ENCODE results near the gene ANTXR2. TPM values are rescaled to one million over a fixed set of nuclear protein-coding genes. Genes with fewer than 3 reads are reported as not detected.
A peak's percentile ranks its signal among the peaks of the same experiment; 100 is the strongest.

ANTXR2 gene
- polyA plus RNA-seq, 1 of the 3 experiments (the other 2 are of a cell fraction): 48.8 TPM

- H3K4me3 ChIP-seq (ENCODE audit: low read depth in 2 of 2, low read length in 1 of 2): no peak overlapping the region
- no peaks in the 10 kb centered on the region for H3K9me2 ChIP-seq
- H3K4me2 ChIP-seq: no peak overlapping the region
- no peak overlapping the region for H3K9ac ChIP-seq
- peaks cover 32% of the 10 kb centered on the region for H3F3A ChIP-seq (replicated peaks; ENCODE audit: insufficient read depth)
- H2AFZ ChIP-seq (ENCODE audit: low read depth): no peak overlapping the region
- no peaks in the 10 kb centered on the region for H3K9me3 ChIP-seq
- ChIA-PET CTCF (no interaction called here), POLR2A (no interaction called here)
- H3K36me3 ChIP-seq (replicated peaks in 1 of 2; ENCODE audit: control insufficient read depth in 1 of 2, insufficient read depth in 2 of 2, low read length in 1 of 2): no peaks in the 10 kb centered on the region
- peak overlapping the region; percentile 2 to 50; a peak in 2 of 4 replicates for H3K27ac ChIP-seq (ENCODE audit: low read depth in 2 of 2, low read length in 1 of 2)
- TF ChIP-seq TAF1 (IDR thresholded peaks at IDR 0.05; ENCODE audit: borderline replicate concordance, low read depth, low read length) (no peak), NRF1 (IDR thresholded peaks at IDR 0.05; ENCODE audit: low read depth, low read length) (no peak), YY1 (IDR thresholded peaks at IDR 0.05; ENCODE audit: low read depth) (no peak), MXI1 (IDR thresholded peaks at IDR 0.05; ENCODE audit: low read depth, low read length) (no peak), POLR2AphosphoS5 (IDR thresholded peaks at IDR 0.05; ENCODE audit: low read depth, low read length) (no peak), RAD21 (IDR thresholded peaks at IDR 0.05; ENCODE audit: low read length) (no peak), RFX5 (IDR thresholded peaks at IDR 0.05; ENCODE audit: low read length) (no peak), RXRA (IDR thresholded peaks at IDR 0.05; ENCODE audit: borderline replicate concordance, low read depth) (no peak), GATA2 (CRISPR knock-in tag; IDR thresholded peaks at IDR 0.05) (no peak)
- WGBS (ENCODE audit: low lambda C conversion rate): 69% methylated on average over 5 of the region's 5 CpGs
- H3K79me2 ChIP-seq (ENCODE audit: insufficient read depth): no peaks in the 10 kb centered on the region
- H4K20me1 ChIP-seq (ENCODE audit: insufficient read depth): no peaks in the 10 kb centered on the region
- H3K4me1 ChIP-seq (ENCODE audit: control insufficient read depth in 1 of 2, insufficient read depth in 2 of 2, low read depth in 1 of 2, low read length in 1 of 2): peaks cover 11 to 18% of the 10 kb centered on the region in 2 experiments; a peak in 3 of 4 replicates
- DNase-seq: no peak
- H3K27me3 ChIP-seq (ENCODE audit: insufficient read depth): no peaks in the 10 kb centered on the region
Observed at GRCh38 chr4:80101071-80101791, 28.2 kb upstream of the ANTXR2 start.

GRCh38 chr4:80099671-80100070 lies 26.6 kb upstream of the ANTXR2 start:
- Histone ChIP-seq H3K27ac (ENCODE audit: low read depth in 2 of 2, low read length in 1 of 2) (no peak overlapping the region), H3K36me3 (replicated peaks in 1 of 2; ENCODE audit: control insufficient read depth in 1 of 2, insufficient read depth in 2 of 2, low read length in 1 of 2) (no peaks in the 10 kb centered on the region), H3K9me2 (no peaks in the 10 kb centered on the region), H3K27me3 (ENCODE audit: insufficient read depth) (no peaks in the 10 kb centered on the region), H3K9me3 (no peaks in the 10 kb centered on the region), H4K20me1 (ENCODE audit: insufficient read depth) (no peaks in the 10 kb centered on the region), H3F3A (replicated peaks; ENCODE audit: insufficient read depth) (peaks cover 32% of the 10 kb centered on the region), H3K79me2 (ENCODE audit: insufficient read depth) (no peaks in the 10 kb centered on the region), H2AFZ (ENCODE audit: low read depth) (no peak overlapping the region), H3K4me2 (no peak overlapping the region), H3K9ac (no peak overlapping the region), H3K4me1 (ENCODE audit: control insufficient read depth in 1 of 2, insufficient read depth in 2 of 2, low read depth in 1 of 2, low read length in 1 of 2) (peaks cover 12 to 18% of the 10 kb centered on the region in 2 experiments; a peak in 3 of 4 replicates), H3K4me3 (ENCODE audit: low read depth in 2 of 2, low read length in 1 of 2) (no peak overlapping the region)
- no peak for TF ChIP-seq FOSL2 (IDR thresholded peaks at IDR 0.05; ENCODE audit: borderline replicate concordance, low read depth)
- TF ChIP-seq ELF1 (IDR thresholded peaks at IDR 0.05): no peak
- no peak for TF ChIP-seq SMC3 (IDR thresholded peaks at IDR 0.05; ENCODE audit: low read depth, low read length)
- no peak for TF ChIP-seq RXRA (IDR thresholded peaks at IDR 0.05; ENCODE audit: borderline replicate concordance, low read depth)
- no peak for TF ChIP-seq EP300 (IDR thresholded peaks at IDR 0.05; ENCODE audit: borderline replicate concordance in 1 of 2, low read depth in 1 of 2, low read length in 1 of 2)
- TF ChIP-seq USF1 (IDR thresholded peaks at IDR 0.05; ENCODE audit: borderline replicate concordance, low read depth): no peak
- no peak for TF ChIP-seq EZH2phosphoT487 (IDR thresholded peaks at IDR 0.05; ENCODE audit: borderline replicate concordance, low read depth)
- TF ChIP-seq TCF12 (IDR thresholded peaks at IDR 0.05): no peak
- no peak for TF ChIP-seq SIN3A (IDR thresholded peaks at IDR 0.05; ENCODE audit: borderline replicate concordance, low read depth, low read length)
- TF ChIP-seq, protein P1, sequence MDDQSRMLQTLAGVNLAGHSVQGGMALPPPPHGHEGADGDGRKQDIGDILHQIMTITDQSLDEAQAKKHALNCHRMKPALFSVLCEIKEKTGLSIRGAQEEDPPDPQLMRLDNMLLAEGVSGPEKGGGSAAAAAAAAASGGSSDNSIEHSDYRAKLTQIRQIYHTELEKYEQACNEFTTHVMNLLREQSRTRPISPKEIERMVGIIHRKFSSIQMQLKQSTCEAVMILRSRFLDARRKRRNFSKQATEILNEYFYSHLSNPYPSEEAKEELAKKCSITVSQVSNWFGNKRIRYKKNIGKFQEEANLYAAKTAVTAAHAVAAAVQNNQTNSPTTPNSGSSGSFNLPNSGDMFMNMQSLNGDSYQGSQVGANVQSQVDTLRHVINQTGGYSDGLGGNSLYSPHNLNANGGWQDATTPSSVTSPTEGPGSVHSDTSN (IDR thresholded peaks at IDR 0.05): no peak
- TF ChIP-seq YY1 (IDR thresholded peaks at IDR 0.05; ENCODE audit: low read depth): no peak
- POLR2A ChIA-PET: no interaction called here
- DNase-seq: no peak
- CTCF ChIA-PET: no interaction called here
- 85% methylated on average over 1 of the region's 1 CpG for WGBS (ENCODE audit: low lambda C conversion rate)
